SH-SY5Y (cell line): ENCODE measurements around the gene CCN5.

Experiments
- GATA2 ChIP-seq: IDR thresholded peaks from 2 replicates; pipeline ENCODE4 v1.6.1; 2011; ENCODE audit warnings: mild to moderate bottlenecking, low read depth, low read length
- GATA3 ChIP-seq: IDR thresholded peaks from 2 replicates; pipeline ENCODE4 v1.6.1; 2011; ENCODE audit warnings: low read depth, mild to moderate bottlenecking, low read length, moderate library complexity

GRCh38 chr20:44730441-44730840, 15.3 kb downstream of the CCN5 start:
- TF ChIP-seq GATA2 (no peak), GATA3 (no peak)
